Measurements from ENCODE around the gene CADM1. TPM values are rescaled to one million over a fixed set of nuclear protein-coding genes. Genes with fewer than 3 reads are reported as not detected.

CADM1 gene
- total RNA-seq, 1 experiment from 2014 or later, result 0.79 TPM

- POLR2A ChIA-PET, result no interaction called here
- no peaks in the 10 kb centered on the region for H3K79me2 ChIP-seq (ENCODE audit: insufficient read depth, low read length)
- ATAC-seq (no peak), DNase-seq (ENCODE audit: low read depth, low spot score) (no peak)
- no peak overlapping the region for H3K4me3 ChIP-seq (replicated peaks in 1 of 2; ENCODE audit: low read depth in 1 of 2, low read length in 2 of 2)
- RAD21 ChIA-PET (ENCODE audit: low non-redundant PET in 1 of 2, low total read pairs in 2 of 2, uncharacterized antibody in 2 of 2, unreplicated experiment in 2 of 2), result no interaction called here
- no peak overlapping the region for H3K27ac ChIP-seq (ENCODE audit: low read depth, low read length)
- no TSS peak for BruUV-seq (replicated peaks)
- no peak for TF ChIP-seq POLR2AphosphoS5 (IDR thresholded peaks at IDR 0.05; ENCODE audit: low read depth, low read length)
- no peak for TF ChIP-seq REST (IDR thresholded peaks at IDR 0.05; ENCODE audit: low read depth)
- TF ChIP-seq TCF7L2 (IDR thresholded peaks at IDR 0.05; ENCODE audit: borderline replicate concordance, extremely low read depth, insufficient read depth, insufficient read length), result no peak
- no peak for TF ChIP-seq EZH2phosphoT487 (IDR thresholded peaks at IDR 0.05; ENCODE audit: borderline replicate concordance)
- TF ChIP-seq ZBTB33 (IDR thresholded peaks at IDR 0.05; ENCODE audit: extremely low read depth, insufficient replicate concordance, low read length), result no peak
- TF ChIP-seq SIN3A (IDR thresholded peaks at IDR 0.05; ENCODE audit: low read depth), result no peak
- no peak for TF ChIP-seq CTCF (IDR thresholded peaks at IDR 0.05 in 2 of 3, conservative IDR thresholded peaks at IDR 0.05 in 1 of 3; ENCODE audit: borderline replicate concordance in 1 of 3, insufficient read depth in 1 of 3, low read depth in 2 of 3, low read length in 2 of 3)
- H3K9me2 ChIP-seq (ENCODE audit: insufficient read depth), result no peaks in the 10 kb centered on the region
- peaks cover 2 to 6% of the 10 kb centered on the region in 2 experiments; a peak in 2 of 4 replicates for H3K9me3 ChIP-seq (ENCODE audit: control insufficient read depth in 1 of 2, insufficient read depth in 1 of 2, low read depth in 1 of 2, low read length in 2 of 2)
- intact Hi-C loops (cut with micrococcal nuclease), result no loop called here
- no peaks in the 10 kb centered on the region for H4K20me1 ChIP-seq (ENCODE audit: insufficient read depth)
- no peaks in the 10 kb centered on the region for H3K36me3 ChIP-seq (ENCODE audit: control insufficient read depth in 1 of 2, insufficient read depth in 2 of 2, low read length in 2 of 2)
- CTCF ChIA-PET, result no interaction called here
- H3K4me1 ChIP-seq (ENCODE audit: control insufficient read depth in 1 of 2, insufficient read depth in 2 of 2, low read length in 2 of 2), result no peaks in the 10 kb centered on the region
- H3K4me2 ChIP-seq (ENCODE audit: low read length), result no peak overlapping the region
- no peaks in the 10 kb centered on the region for H3K27me3 ChIP-seq (ENCODE audit: insufficient read depth, low read length)
- no peak overlapping the region for H2AFZ ChIP-seq (ENCODE audit: low read depth, low read length, poor library complexity, severe bottlenecking)
- H3K9ac ChIP-seq (ENCODE audit: low read length), result no peak overlapping the region
Observed at GRCh38 chr11:115256397-115257197, 247.6 kb downstream of the CADM1 start.

All from HCT116 (cell line).